ENCODE measurements around the gene INSRR.

Gene INSRR

GRCh38 chr1:156895455-156895812, 36.5 kb upstream of the INSRR start:
- Histone ChIP-seq H3K9me3 (ENCODE audit: insufficient read depth, low read length, severe bottlenecking) (no peaks in the 10 kb centered on the region), H2AFZ (ENCODE audit: low read depth, low read length) (no peak overlapping the region), H3K4me1 (ENCODE audit: insufficient read depth, low read length) (no peaks in the 10 kb centered on the region), H4K20me1 (ENCODE audit: insufficient read depth, low read length) (no peaks in the 10 kb centered on the region), H3K27ac (ENCODE audit: low read length) (no peak overlapping the region), H3K27me3 (ENCODE audit: insufficient read depth, low read length, poor library complexity) (no peaks in the 10 kb centered on the region), H3K79me2 (ENCODE audit: insufficient read depth, low read length) (no peaks in the 10 kb centered on the region), H3K9ac (ENCODE audit: low read depth, low read length) (no peak overlapping the region), H3K4me3 (ENCODE audit: low read depth in 1 of 2, low read length in 2 of 2) (no peak overlapping the region), H3K36me3 (ENCODE audit: insufficient read depth, low read length) (no peaks in the 10 kb centered on the region), H3K4me2 (ENCODE audit: insufficient read depth, low read length) (no peak overlapping the region)
- DNase-seq (no peak), ATAC-seq (ENCODE audit: insufficient read depth, low read depth) (no peak)
- no peak for TF ChIP-seq CTCF (IDR thresholded peaks at IDR 0.05; ENCODE audit: borderline replicate concordance, extremely low read depth, low read length, poor library complexity, severe bottlenecking)
- no peak for TF ChIP-seq EZH2 (IDR thresholded peaks at IDR 0.05; ENCODE audit: borderline replicate concordance, low read depth, low read length, severe bottlenecking)

GRCh38 chr1:156894711-156895454, 36.0 kb upstream of the INSRR start:
- Histone ChIP-seq H3K9ac (ENCODE audit: low read depth, low read length) (no peak overlapping the region), H2AFZ (ENCODE audit: low read depth, low read length) (no peak overlapping the region), H4K20me1 (ENCODE audit: insufficient read depth, low read length) (no peaks in the 10 kb centered on the region; the same call in 1 of the 2 replicates), H3K4me3 (ENCODE audit: low read depth in 1 of 2, low read length in 2 of 2) (no peak overlapping the region), H3K36me3 (ENCODE audit: insufficient read depth, low read length) (no peaks in the 10 kb centered on the region), H3K9me3 (ENCODE audit: insufficient read depth, low read length, severe bottlenecking) (no peaks in the 10 kb centered on the region), H3K27ac (ENCODE audit: low read length) (no peak overlapping the region), H3K4me2 (ENCODE audit: insufficient read depth, low read length) (no peak overlapping the region), H3K27me3 (ENCODE audit: insufficient read depth, low read length, poor library complexity) (no peaks in the 10 kb centered on the region), H3K4me1 (ENCODE audit: insufficient read depth, low read length) (peaks cover 2% of the 10 kb centered on the region; the same call in 1 of the 2 replicates), H3K79me2 (ENCODE audit: insufficient read depth, low read length) (no peaks in the 10 kb centered on the region)
- ATAC-seq (ENCODE audit: insufficient read depth, low read depth) (no peak), DNase-seq (no peak)
- TF ChIP-seq CTCF (IDR thresholded peaks at IDR 0.05; ENCODE audit: borderline replicate concordance, extremely low read depth, low read length, poor library complexity, severe bottlenecking): no peak
- TF ChIP-seq EZH2 (IDR thresholded peaks at IDR 0.05; ENCODE audit: borderline replicate concordance, low read depth, low read length, severe bottlenecking): no peak

GRCh38 chr1:156894001-156894400, 35.1 kb upstream of the INSRR start:
- no peaks in the 10 kb centered on the region for H3K27me3 ChIP-seq (ENCODE audit: insufficient read depth, low read length, poor library complexity)
- no peak overlapping the region for H3K4me3 ChIP-seq (ENCODE audit: low read depth in 1 of 2, low read length in 2 of 2)
- no peaks in the 10 kb centered on the region for H3K79me2 ChIP-seq (ENCODE audit: insufficient read depth, low read length)
- ATAC-seq (ENCODE audit: insufficient read depth, low read depth) (no peak), DNase-seq (no peak)
- H3K27ac ChIP-seq (ENCODE audit: low read length): no peak overlapping the region
- peaks cover 3% of the 10 kb centered on the region; the same call in 1 of the 2 replicates for H3K4me1 ChIP-seq (ENCODE audit: insufficient read depth, low read length)
- no peaks in the 10 kb centered on the region; the same call in 1 of the 2 replicates for H4K20me1 ChIP-seq (ENCODE audit: insufficient read depth, low read length)
- H2AFZ ChIP-seq (ENCODE audit: low read depth, low read length): no peak overlapping the region
- no peak overlapping the region for H3K9ac ChIP-seq (ENCODE audit: low read depth, low read length)
- H3K36me3 ChIP-seq (ENCODE audit: insufficient read depth, low read length): no peaks in the 10 kb centered on the region
- H3K4me2 ChIP-seq (ENCODE audit: insufficient read depth, low read length): no peak overlapping the region
- TF ChIP-seq CTCF (IDR thresholded peaks at IDR 0.05; ENCODE audit: borderline replicate concordance, extremely low read depth, low read length, poor library complexity, severe bottlenecking) (no peak), EZH2 (IDR thresholded peaks at IDR 0.05; ENCODE audit: borderline replicate concordance, low read depth, low read length, severe bottlenecking) (no peak)
- H3K9me3 ChIP-seq (ENCODE audit: insufficient read depth, low read length, severe bottlenecking): no peaks in the 10 kb centered on the region

Measured in DND-41 (cell line).